H4 (cell line): Measurements from ENCODE around the gene MTR. TPM values are rescaled to one million over a fixed set of nuclear protein-coding genes. Genes with fewer than 3 reads are reported as not detected.
"Not testable (repeated sequence)": the region's sequence is repeated elsewhere in the genome, so short reads cannot be mapped to it uniquely, and the experiment has no call there.

ENCODE experiments used
- DNase-seq: peaks from one replicate; pipeline ENCODE4 v3.0.0-alpha.2; 2015; ENCODE audit warnings: low spot score
- total RNA-seq: library from RNA; depleted of rRNA; stranded (reverse); fragments of >200 nt; shearing (Covaris generic); gene quantifications from 2 replicates; pipeline ENCODE4 v1.2.3, GENCODE V29; 2014

Gene MTR
- total RNA-seq, 1 experiment from 2014 or later: 11.3 TPM

- peak; percentile 26 for DNase-seq
These were observed 110.0 kb downstream of the MTR start for GRCh38 chr1:236904892-236905741.

GRCh38 chr1:236907205-236907604 lies 112.1 kb downstream of the MTR start:
- DNase-seq: no peak

- no peak for DNase-seq
These were observed 113.6 kb downstream of the MTR start for GRCh38 chr1:236908669-236909068.

GRCh38 chr1:236911047-236911446 lies 116.0 kb downstream of the MTR start:
- not testable (repeated sequence) for DNase-seq

- DNase-seq: no peak
These were observed 118.4 kb downstream of the MTR start for GRCh38 chr1:236913371-236914037.

- DNase-seq: no peak
These were observed 119.3 kb downstream of the MTR start for GRCh38 chr1:236914375-236914774.

GRCh38 chr1:236916131-236916800 lies 121.2 kb downstream of the MTR start:
- DNase-seq: no peak

- no peak for DNase-seq
These were observed 122.4 kb downstream of the MTR start for GRCh38 chr1:236917448-236917847.

GRCh38 chr1:236920286-236920894 lies 125.3 kb downstream of the MTR start:
- DNase-seq: no peak

GRCh38 chr1:236921610-236922009 lies 126.5 kb downstream of the MTR start:
- DNase-seq: no peak

GRCh38 chr1:236922190-236922589 lies 127.1 kb downstream of the MTR start:
- DNase-seq: no peak

- no peak for DNase-seq
These were observed 130.3 kb downstream of the MTR start for GRCh38 chr1:236925386-236925785.

- no peak for DNase-seq
These were observed 135.4 kb downstream of the MTR start for GRCh38 chr1:236930503-236930902.

GRCh38 chr1:236938760-236939159 lies 143.7 kb downstream of the MTR start:
- DNase-seq: no peak

GRCh38 chr1:236942431-236942830 lies 147.3 kb downstream of the MTR start:
- DNase-seq: no peak

- no peak for DNase-seq
These were observed 149.5 kb downstream of the MTR start for GRCh38 chr1:236944556-236944955.

GRCh38 chr1:236945002-236945401 lies 149.9 kb downstream of the MTR start:
- no peak for DNase-seq

GRCh38 chr1:236947794-236948193 lies 152.7 kb downstream of the MTR start:
- DNase-seq: no peak

GRCh38 chr1:236948381-236948780 lies 153.3 kb downstream of the MTR start:
- no peak for DNase-seq

GRCh38 chr1:236948996-236949395 lies 153.9 kb downstream of the MTR start:
- DNase-seq: no peak

- no peak for DNase-seq
These were observed 155.3 kb downstream of the MTR start for GRCh38 chr1:236950365-236950764.

- DNase-seq: no peak
These were observed 156.6 kb downstream of the MTR start for GRCh38 chr1:236951672-236952071.
